Activated CD8-positive, alpha-beta memory T cell treated with anti-CD3 and anti-CD28 coated beads for 36 hours (primary cell): ENCODE results near the gene FKRP. TPM values are rescaled to one million over a fixed set of nuclear protein-coding genes. Genes with fewer than 3 reads are reported as not detected.
"Not testable (repeated sequence)": the region's sequence is repeated elsewhere in the genome, so short reads cannot be mapped to it uniquely, and the experiment has no call there.

Source experiments
- CTCF ChIA-PET: fragments of 350-600 bp; sonication (Branson Sonifier 250); formaldehyde crosslinking; loops from one replicate; lab custom pipeline; 2021; ENCODE audit warnings: antibody characterized with exemption; lab: Charles Lee
- POLR2A ChIA-PET: fragments of 350-600 bp; sonication (Branson Sonifier 250); formaldehyde crosslinking; loops from one replicate; lab custom pipeline; 2021; ENCODE audit warnings: antibody characterized with exemption; lab: Charles Lee
- total RNA-seq, 2 experiments: library from RNA; stranded (reverse); gene quantifications; one replicate each; pipeline ENCODE4 v1.2.3, GENCODE V29; 2021

Gene FKRP
- total RNA-seq, 2 experiments from 2014 or later: 17.8 to 18.9 TPM

DNA sequence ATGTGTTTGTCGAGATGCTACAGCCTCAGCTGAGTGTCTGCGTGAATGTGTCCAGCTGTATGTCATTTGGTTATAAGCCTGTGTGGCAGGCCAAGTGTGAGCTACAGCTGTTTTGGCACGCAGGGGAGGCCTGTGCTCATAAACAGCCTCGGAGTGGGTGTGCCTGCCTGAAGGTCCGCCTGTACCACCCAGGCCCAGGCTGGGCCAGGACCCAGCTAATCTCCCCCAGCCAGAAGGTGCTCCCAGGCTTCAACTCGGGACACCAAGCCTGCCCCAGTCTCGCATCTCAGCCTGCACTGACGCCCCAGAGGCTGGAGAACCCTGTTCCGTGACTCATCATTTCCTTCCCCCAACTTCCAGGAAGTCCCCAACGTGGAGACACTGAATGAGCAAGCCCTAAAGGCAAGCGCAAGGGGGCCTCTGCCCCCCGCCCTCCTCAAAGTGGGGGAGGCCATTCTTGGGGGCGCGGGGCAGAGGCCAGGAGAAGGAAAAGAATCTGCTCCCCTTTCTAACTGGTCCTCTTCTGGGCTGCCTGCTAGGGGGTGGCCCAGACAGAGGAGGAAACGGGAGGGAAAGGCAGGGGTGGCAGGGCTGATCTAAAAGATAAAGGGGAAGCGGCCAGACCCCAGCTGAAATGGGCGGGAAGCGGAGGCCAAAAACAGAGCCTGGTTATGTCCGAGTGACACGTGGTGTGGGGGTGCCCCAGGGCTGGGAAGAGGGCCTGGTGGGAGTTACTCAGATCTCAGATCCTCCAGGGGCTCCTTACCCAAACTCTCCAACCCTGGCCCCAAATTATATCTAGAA is 40.6 kb downstream of the FKRP start:
- ChIA-PET CTCF (interaction anchor here (0.6 to 4.2 kb wide), 5 partner anchors 20 to 83 kb away, joined by 3 to 16 read pairs (median 4); no protein-coding TSS in a partner anchor), POLR2A (no interaction called here)

DNA sequence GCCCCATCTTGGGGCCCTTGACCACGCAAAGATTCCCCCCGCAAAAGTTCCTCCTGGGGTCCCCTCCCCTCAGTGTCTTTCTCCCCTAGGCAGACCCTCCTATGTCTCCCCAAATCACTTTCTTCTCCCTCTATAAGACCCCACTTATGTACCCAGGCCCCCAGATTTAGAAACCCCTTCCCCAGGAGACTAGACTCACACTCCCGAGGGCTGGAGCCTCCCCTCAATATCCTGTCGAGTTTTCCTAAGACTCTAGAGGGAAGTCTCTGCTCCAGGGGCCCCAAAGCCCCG is 41.1 kb downstream of the FKRP start:
- CTCF ChIA-PET: interaction anchor here (1.4 kb wide), 1 partner anchor 58 kb away, joined by 4 read pairs; no protein-coding TSS in a partner anchor
- POLR2A ChIA-PET: interaction anchor here (0.7 to 1.3 kb wide), 2 partner anchors 74 to 126 kb away, joined by 3 to 4 read pairs; partner anchors contain the start of gene DACT3

DNA sequence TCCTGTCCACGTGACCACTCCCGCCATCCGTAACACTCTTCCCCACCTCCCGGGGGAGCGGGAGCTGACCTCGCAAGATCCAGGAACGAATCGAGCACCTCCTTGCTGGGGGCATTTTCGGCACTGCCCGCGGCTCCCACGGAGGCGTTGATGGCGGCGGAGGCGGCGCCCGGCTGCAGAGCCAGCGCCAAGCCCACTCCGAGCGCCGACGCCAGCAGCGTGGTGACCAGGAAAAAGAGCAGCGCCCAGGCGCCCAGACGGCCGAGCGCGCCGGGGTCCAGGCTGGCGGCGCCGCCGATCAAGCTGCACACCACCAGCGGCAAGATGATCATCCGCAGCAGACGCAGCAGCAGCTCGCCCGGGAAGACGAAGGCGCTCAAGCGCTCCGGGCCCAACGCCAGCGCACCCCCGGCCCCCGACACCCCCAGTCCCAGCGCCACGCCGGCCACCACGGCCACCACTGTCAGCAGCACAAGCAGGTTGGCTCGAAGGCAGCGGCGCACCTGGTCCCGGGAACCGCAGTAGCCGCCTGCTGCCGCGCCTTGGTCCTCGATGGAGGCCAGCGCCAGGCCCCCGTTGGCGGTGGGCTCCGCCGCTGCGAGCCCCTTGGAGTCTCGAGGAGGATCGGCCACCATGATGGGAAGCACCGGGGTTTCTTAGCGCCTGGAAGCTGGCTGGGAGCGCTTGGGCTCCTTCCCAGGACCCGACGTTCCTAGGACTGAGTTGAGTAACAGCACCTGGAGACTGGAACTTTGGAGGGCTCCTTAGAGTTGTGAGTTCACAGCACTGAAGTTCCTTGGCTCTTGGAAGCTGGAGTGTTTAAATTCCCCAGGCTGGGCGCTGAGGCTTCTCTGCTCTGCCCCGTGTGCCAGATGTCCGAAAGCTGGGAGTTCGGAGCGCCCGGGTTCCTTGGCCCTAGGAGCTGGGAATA is 41.7 kb downstream of the FKRP start:
- ChIA-PET POLR2A (interaction anchor here (0.6 to 1.5 kb wide), 5 partner anchors 34 to 326 kb away, joined by 3 to 11 read pairs (median 6); partner anchors contain the start of genes DACT3 and ZC3H4), CTCF (interaction anchor here (0.5 to 1.4 kb wide), 4 partner anchors 40 to 246 kb away, joined by 3 to 4 read pairs (median 3); no protein-coding TSS in a partner anchor)

DNA sequence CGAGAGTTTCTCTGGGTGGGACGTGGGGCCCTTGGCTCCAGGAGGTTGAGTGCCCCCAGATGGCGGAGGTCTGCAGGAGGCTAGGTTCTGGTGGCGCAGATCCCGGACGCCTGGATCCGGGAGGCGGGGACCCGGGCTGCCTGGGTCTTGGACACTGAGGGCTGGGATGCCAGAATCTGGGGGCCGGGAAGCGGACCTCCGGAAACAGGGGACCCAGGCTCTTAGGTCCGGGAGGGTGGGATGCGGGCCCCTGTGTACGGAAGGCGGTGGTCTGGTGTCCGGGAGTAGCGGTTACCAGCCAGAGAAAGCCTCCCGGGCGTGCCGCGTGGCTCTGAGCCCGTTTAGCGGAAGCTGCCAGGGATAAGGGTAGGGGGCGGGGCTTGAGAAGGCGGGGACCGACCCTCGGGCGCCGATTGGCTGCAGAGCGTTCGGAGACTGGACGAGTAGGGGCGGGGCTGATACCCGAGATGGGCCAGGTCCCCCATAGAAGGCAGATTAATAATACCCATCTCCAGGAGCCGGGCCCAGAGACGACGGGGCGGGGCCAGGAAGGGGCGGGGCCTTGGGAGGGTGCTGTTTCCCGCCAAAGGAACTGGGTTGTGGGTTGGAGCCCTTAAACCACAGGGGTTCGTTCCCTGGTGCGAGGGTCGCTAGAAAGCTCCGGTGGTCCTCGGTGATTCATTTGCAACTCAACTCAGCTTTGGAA is 42.6 kb downstream of the FKRP start, which contains the start of gene SLC1A5:
SLC1A5 (minus strand) TSS at position 333 of the 706 bp plus-strand sequence. CDS start 629 bp downstream, outside the sequence.
- POLR2A ChIA-PET: interaction anchor here (0.5 to 1.5 kb wide), 11 partner anchors 18 to 772 kb away, joined by 3 to 11 read pairs (median 4); partner anchors contain the start of genes AP2S1, DACT3 and ZC3H4
- CTCF ChIA-PET: interaction anchor here (1.0 to 1.6 kb wide), 5 partner anchors 13 to 225 kb away, joined by 3 to 6 read pairs (median 3); no protein-coding TSS in a partner anchor

DNA sequence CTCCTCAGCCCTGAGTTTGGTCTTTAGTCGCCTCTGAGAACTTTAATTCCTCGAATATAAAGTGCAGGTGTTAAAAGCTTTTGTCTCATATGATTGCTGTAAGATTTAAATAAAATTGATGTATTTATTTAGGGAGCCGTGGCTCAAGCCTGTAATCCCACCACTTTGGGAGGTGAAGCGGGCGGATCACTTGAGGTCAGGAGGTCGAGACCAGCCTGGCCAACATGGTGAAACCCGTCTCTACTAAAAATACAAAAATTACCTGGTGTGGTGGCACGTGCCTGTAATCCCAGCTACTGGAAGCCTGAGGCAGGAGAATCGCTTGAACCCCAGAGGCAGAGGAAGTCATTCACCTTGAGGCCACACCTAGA is 43.1 kb downstream of the FKRP start:
- ChIA-PET POLR2A (interaction anchor here (0.5 to 1.5 kb wide), 9 partner anchors 19 to 772 kb away, joined by 3 to 11 read pairs (median 4); partner anchors contain the start of genes AP2S1 and ZC3H4), CTCF (interaction anchor here (1.0 to 1.6 kb wide), 4 partner anchors 12 to 224 kb away, joined by 3 to 6 read pairs (median 3); no protein-coding TSS in a partner anchor)

DNA sequence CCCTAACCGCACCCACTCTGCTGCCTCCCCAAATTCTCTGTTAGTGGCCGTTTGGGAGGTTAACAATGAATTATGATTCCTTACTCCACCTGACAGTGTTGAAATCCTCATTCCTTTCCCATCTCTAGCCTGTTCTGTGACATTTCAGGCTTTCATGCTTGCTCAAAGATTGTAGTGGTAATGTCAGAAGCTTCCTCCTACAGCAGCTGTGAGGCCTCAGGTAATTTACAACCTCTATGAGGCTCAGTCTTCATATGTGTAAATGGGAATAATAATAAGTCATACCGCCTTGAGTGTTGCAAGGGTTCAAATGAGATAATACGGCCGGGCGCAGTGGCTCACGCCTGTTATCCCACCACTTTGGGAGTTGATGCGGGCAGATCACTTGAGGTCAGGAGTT is 43.5 kb downstream of the FKRP start:
- ChIA-PET POLR2A (interaction anchor here (0.9 to 1.5 kb wide), 2 partner anchors 76 to 324 kb away, joined by 4 to 6 read pairs; partner anchors contain the start of gene ZC3H4), CTCF (interaction anchor here (0.5 to 1.6 kb wide), 5 partner anchors 12 to 224 kb away, joined by 3 to 6 read pairs (median 3); no protein-coding TSS in a partner anchor)

DNA sequence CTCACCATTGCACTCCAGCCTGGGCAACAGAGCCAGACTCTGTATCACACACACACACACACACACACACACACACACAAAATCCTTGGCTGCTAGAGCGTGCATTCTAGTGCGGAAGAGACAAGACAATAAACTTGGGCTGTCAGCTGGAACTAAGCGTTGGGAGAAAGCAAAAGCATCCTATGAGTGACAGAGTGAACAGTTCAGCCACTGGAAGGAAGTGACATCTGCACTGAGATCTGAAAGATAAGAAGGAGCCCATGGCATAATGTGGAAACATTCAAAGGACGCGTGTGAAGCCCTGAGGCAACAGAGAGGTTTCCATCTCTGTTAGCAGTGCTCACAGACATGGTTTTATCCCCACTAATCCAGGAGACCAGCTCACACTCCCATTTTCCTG is 46.1 kb downstream of the FKRP start:
- CTCF ChIA-PET: interaction anchor here (0.7 to 2.9 kb wide), 3 partner anchors 27 to 48 kb away, joined by 3 to 9 read pairs (median 4); no protein-coding TSS in a partner anchor
- POLR2A ChIA-PET: interaction anchor here (0.5 kb wide), 1 partner anchor 215 kb away, joined by 8 read pairs; no protein-coding TSS in a partner anchor

DNA sequence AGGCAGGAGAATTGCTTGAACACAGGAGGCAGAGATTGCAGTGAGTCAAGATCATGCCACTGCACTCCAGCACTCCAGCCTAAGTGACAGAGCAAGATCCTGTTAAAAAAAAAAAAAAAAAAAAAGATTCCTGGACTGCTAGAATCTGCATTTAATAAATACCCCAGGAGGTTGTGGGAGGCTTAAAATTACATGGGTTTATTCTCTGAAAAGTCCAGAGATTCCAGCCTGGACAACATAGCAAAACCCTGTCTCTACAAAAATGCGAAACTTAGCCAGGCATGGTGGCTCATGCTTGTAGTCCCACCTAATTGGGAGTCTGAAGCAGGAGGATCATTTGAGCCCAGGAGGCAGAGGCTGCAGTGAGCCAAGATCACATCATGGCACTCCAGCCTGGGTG is 52.0 kb downstream of the FKRP start:
- POLR2A ChIA-PET: no interaction called here
- CTCF ChIA-PET: interaction anchor here (0.7 to 1.4 kb wide), 2 partner anchors 43 to 1020 kb away, joined by 6 to 7 read pairs; no protein-coding TSS in a partner anchor

DNA sequence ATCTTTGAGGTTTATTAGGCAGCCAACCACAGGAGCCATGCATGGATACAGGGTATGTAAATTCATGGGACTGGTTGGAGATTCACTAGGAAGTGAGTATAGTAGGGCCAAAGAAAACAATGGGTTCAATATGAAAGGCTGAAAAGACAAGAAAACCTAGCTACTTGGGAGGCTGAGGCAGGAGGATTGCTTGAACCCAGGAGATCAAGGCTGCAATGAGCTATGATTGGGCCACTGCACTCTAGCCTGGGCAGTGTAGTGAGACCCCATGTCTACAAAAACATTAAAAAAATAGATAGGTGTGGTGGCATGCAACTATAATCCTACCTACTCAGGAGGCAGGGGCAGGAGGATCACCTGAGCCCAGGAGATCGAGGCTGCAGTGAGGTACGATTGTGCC is 52.9 kb downstream of the FKRP start:
- ChIA-PET CTCF (interaction anchor here (0.7 to 1.6 kb wide), 3 partner anchors 15 to 214 kb away, joined by 3 read pairs; no protein-coding TSS in a partner anchor), POLR2A (no interaction called here)

DNA sequence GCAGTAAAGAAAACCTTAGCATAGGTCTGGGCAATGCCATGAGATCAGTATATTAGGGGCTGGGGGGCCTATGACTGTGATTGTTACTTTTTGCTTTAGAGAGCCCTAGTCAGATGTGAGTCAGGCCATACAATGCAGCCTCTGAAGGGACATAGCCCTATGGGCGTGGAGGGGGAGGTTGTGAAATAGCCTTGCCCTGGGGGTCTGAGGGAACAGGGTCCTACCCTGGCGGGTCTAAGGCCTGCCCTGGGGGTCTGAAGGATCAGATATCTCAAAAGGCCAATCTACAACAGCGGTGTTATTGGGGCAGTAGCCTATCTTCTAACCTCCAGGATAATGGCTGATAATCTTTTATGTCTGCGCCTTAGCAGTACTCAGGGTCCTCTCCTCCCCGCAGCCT is 56.3 kb downstream of the FKRP start:
- ChIA-PET POLR2A (no interaction called here), CTCF (interaction anchor here (0.7 kb wide), 1 partner anchor 1596 kb away, joined by 5 read pairs; no protein-coding TSS in a partner anchor)

DNA sequence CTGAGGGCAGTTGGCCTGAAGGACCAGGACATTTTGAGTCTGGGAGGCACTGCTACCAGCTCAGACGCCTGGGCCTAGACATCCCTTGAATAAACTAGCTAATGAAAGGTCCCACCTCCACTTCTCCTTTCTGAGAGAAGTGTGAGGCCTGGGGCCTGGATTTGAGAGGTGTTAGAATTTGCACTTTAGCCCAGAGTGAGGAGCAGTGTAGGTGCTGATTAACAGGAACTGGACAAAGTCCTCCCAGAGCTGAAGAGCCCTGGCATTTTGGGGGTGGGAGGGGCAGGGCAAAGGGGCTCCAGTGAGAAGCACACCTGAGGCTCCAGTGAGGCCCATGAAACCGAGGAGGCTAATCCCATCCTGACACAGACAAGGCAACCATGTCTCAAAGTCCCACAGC is 57.7 kb downstream of the FKRP start:
- POLR2A ChIA-PET: no interaction called here
- CTCF ChIA-PET: interaction anchor here (0.7 kb wide), 1 partner anchor 65 kb away, joined by 3 read pairs; no protein-coding TSS in a partner anchor

DNA sequence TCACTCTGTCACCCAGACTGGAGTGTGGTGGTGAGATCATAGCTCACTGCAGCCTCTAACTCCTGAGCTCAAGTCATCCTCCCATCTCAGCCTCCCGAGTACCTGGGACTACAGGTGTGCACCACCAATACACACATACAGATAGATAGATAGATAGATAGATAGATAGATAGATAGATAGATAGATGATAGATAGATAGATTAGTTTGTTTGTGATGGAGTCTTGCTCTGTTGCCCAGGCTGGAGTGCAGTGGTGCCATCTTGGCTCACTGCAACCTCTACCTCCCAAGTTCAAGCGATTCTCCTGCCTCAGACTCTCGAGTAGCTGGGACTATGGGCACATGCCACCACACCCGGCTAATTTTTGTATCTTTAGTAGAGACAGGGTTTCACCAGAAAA is 58.6 kb downstream of the FKRP start:
- POLR2A ChIA-PET, CTCF ChIA-PET: not testable (repeated sequence)

DNA sequence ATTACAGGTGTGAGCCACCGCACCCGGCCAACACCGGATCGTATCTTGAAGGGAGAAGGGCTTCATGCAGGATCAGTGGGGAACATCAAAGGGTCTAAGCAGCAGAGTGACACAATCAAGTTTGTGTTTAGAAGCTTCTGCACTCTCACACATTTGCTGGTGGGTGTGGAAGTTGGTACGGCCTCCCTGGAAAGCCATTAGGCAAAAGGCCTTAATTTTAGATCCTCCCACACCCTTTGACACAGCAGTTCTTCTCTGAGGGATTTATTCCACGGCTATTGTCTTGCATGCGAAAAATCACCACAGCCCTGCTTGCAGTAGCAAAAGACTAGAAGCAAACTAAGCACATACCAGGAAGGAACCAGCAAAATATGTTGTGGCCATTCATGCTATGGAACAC is 60.8 kb downstream of the FKRP start:
- CTCF ChIA-PET: no interaction called here
- POLR2A ChIA-PET: no interaction called here

Other genes starting within 250 kb of the FKRP start
- 100 to 1,000 TPM; 454 to 460 TPM for gene CALM3, start 144.7 kb upstream of the FKRP start, total RNA-seq
- 10 to 100 TPM; 24.2 to 24.8 TPM for gene PTGIR, start 121.0 kb upstream of the FKRP start, total RNA-seq
- 10 to 100 TPM in 1 of 2 experiments, 1 to 10 TPM in 1; 8.6 to 12.2 TPM for gene GNG8, start 109.9 kb upstream of the FKRP start, total RNA-seq
- gene DACT3, start 84.9 kb upstream of the FKRP start, total RNA-seq: 1 to 10 TPM; 1.8 to 2.0 TPM
- 10 to 100 TPM; 60.5 to 65.2 TPM for gene PRKD2, start 28.9 kb upstream of the FKRP start, total RNA-seq
- 10 to 100 TPM; 66.1 to 69.6 TPM for gene STRN4, start 393 bp downstream of the FKRP start, total RNA-seq
- gene SLC1A5, start 42.5 kb downstream of the FKRP start, total RNA-seq: 100 to 1,000 TPM; 438 to 447 TPM
- gene AP2S1, start 104.8 kb downstream of the FKRP start, total RNA-seq: 100 to 1,000 TPM; 117 TPM
- gene ARHGAP35, start 114.9 kb downstream of the FKRP start, total RNA-seq: 10 to 100 TPM; 22.9 to 23.4 TPM